Spinal cord (tissue), 10 donors: Measurements from ENCODE around the gene CHKB. TPM values are rescaled to one million over a fixed set of nuclear protein-coding genes. Genes with fewer than 3 reads are reported as not detected.

Experiments
- DNase-seq, 6 donors: peaks; one replicate each; pipeline versions ENCODE4 v3.0.0 to v3.0.0-alpha.2; 2013 to 2015; ENCODE audit warnings: low spot score in 6 of 6, low read depth in 4 of 6
- H3K27ac ChIP-seq: one replicate; pipeline ENCODE4 v1.5.1; 2013; ENCODE audit warnings: low read depth, low read length, control low read depth
- H3K27me3 ChIP-seq: one replicate; pipeline ENCODE4 v1.6.1; 2013; ENCODE audit warnings: low read length; ENCODE audit not compliant: control insufficient read depth, insufficient read depth
- H3K36me3 ChIP-seq: one replicate; pipeline ENCODE4 v1.6.1; 2013; ENCODE audit warnings: low read length; ENCODE audit not compliant: control insufficient read depth, insufficient read depth
- H3K4me1 ChIP-seq: one replicate; pipeline ENCODE4 v1.6.1; 2013; ENCODE audit warnings: low read length; ENCODE audit not compliant: control insufficient read depth, insufficient read depth
- H3K4me3 ChIP-seq: one replicate; pipeline ENCODE4 v1.5.1; 2013; ENCODE audit warnings: low read depth, low read length, control low read depth
- H3K9me3 ChIP-seq: one replicate; pipeline ENCODE4 v1.6.1; 2013; ENCODE audit warnings: low read length; ENCODE audit not compliant: control insufficient read depth, insufficient read depth
- WGBS: methylation state at CpG from one replicate; pipeline ENCODE4 v1.1.5; 2013; ENCODE audit warnings: missing lambda C conversion rate; ENCODE audit not compliant: insufficient coverage; 5-methylcytosine and 5-hydroxymethylcytosine counted together
- polyA plus RNA-seq, 2 donors: library from polyadenylated mRNA; unstranded; fragments of 120-200 nt; gene quantifications; one replicate each; pipeline ENCODE4 v1.2.1, GENCODE V29; 2013; ENCODE audit not compliant: insufficient read length in 2 of 2
- total RNA-seq, 2 donors: library from RNA; depleted of rRNA in 1 of 2; stranded (reverse); fragments of 120-200 nt in 1 of 2; fragments of >200 nt in 1 of 2; gene quantifications; one replicate each; pipeline versions ENCODE4 v1.2.3 to v1.2.4, GENCODE V29; 2013 to 2014
- donor health status: healthy.

The CHKB gene
- total and polyA plus RNA-seq, 4 donors: 28.8 to 89.6 (median 84.9) TPM

DNA sequence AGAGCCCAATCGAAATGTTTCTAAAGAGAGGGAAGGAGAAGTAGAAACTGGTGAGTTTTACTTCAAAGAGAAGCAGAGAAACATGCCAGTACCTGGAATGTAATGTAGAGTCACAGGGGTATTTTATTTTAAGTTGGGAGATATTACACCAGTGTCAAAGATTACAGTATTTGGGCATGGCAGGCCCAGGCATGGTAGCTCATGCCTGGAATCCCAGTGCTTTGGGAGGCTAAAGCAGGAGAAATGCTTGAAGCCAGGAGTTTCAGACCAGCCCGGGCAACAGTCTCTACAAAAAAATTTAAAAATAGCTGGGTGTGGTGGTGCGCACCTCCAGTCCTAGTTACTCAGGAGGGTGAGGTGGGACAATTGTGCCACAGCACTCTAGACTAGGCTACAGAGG is 22.6 kb downstream of the CHKB start:
- H3K27ac ChIP-seq: no peak overlapping the region
- no peaks in the 10 kb centered on the region for H3K36me3 ChIP-seq
- H3K9me3 ChIP-seq: no peaks in the 10 kb centered on the region
- WGBS: 87% methylated on average over 1 of the region's 3 CpGs
- H3K4me3 ChIP-seq: no peak overlapping the region
- DNase-seq: no peak
- no peaks in the 10 kb centered on the region for H3K27me3 ChIP-seq
- H3K4me1 ChIP-seq: peaks cover 15% of the 10 kb centered on the region

DNA sequence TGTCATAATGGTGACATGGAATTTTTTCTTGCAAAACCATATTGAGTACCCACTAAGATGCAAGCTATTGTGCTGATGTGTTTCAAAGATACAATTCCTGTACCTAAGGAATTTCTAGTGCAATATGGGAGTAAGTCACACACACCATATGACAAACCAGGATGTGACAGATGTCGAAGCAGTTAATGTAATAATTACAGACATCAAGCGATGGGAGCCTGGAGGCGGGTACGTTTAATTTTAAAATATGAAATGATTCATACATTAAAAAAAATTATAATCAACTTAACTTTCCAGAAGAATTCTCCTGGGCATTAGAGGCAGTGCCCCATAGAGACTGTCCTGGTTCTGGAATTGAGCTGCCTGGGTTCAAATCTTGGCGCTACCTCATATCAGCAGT is 25.9 kb downstream of the CHKB start:
- Histone ChIP-seq H3K4me1 (no peaks in the 10 kb centered on the region), H3K27me3 (peaks cover 3% of the 10 kb centered on the region), H3K27ac (no peak overlapping the region), H3K9me3 (no peaks in the 10 kb centered on the region), H3K4me3 (no peak overlapping the region), H3K36me3 (no peaks in the 10 kb centered on the region)
- no CpG with 5 or more reads among the region's 5 CpGs for WGBS
- peak in 1 of 6 donors; percentile 5 for DNase-seq

GRCh38 chr22:50553310-50553709 is 29.3 kb downstream of the CHKB start:
- WGBS: 97% methylated on average over 5 of the region's 8 CpGs
- H3K4me1 ChIP-seq: no peaks in the 10 kb centered on the region
- no peak overlapping the region for H3K4me3 ChIP-seq

GRCh38 chr22:50551160-50551752 is 31.4 kb downstream of the CHKB start:
- no peaks in the 10 kb centered on the region for H3K9me3 ChIP-seq
- H3K4me1 ChIP-seq: no peaks in the 10 kb centered on the region
- H3K27me3 ChIP-seq: peaks cover 32% of the 10 kb centered on the region
- DNase-seq: no peak
- H3K4me3 ChIP-seq: no peak overlapping the region
- H3K27ac ChIP-seq: no peak overlapping the region
- 96% methylated on average over 8 of the region's 11 CpGs for WGBS
- H3K36me3 ChIP-seq: no peaks in the 10 kb centered on the region

More at GRCh38 chr22:50553310-50553709, 29.3 kb downstream of the CHKB start:
- Histone ChIP-seq H3K27me3 (peaks cover 17% of the 10 kb centered on the region), H3K9me3 (no peaks in the 10 kb centered on the region), H3K36me3 (no peaks in the 10 kb centered on the region), H3K27ac (no peak overlapping the region)
- no peak for DNase-seq

- H3K4me3 ChIP-seq: no peak overlapping the region
- no peak overlapping the region for H3K27ac ChIP-seq
- DNase-seq: no peak
- no peaks in the 10 kb centered on the region for H3K9me3 ChIP-seq
- H3K36me3 ChIP-seq: no peaks in the 10 kb centered on the region
- 84% methylated on average over 8 of the region's 8 CpGs for WGBS
- peaks cover 41% of the 10 kb centered on the region for H3K27me3 ChIP-seq
- no peaks in the 10 kb centered on the region for H3K4me1 ChIP-seq
Observed at GRCh38 chr22:50550395-50550794, 32.3 kb downstream of the CHKB start.

DNA sequence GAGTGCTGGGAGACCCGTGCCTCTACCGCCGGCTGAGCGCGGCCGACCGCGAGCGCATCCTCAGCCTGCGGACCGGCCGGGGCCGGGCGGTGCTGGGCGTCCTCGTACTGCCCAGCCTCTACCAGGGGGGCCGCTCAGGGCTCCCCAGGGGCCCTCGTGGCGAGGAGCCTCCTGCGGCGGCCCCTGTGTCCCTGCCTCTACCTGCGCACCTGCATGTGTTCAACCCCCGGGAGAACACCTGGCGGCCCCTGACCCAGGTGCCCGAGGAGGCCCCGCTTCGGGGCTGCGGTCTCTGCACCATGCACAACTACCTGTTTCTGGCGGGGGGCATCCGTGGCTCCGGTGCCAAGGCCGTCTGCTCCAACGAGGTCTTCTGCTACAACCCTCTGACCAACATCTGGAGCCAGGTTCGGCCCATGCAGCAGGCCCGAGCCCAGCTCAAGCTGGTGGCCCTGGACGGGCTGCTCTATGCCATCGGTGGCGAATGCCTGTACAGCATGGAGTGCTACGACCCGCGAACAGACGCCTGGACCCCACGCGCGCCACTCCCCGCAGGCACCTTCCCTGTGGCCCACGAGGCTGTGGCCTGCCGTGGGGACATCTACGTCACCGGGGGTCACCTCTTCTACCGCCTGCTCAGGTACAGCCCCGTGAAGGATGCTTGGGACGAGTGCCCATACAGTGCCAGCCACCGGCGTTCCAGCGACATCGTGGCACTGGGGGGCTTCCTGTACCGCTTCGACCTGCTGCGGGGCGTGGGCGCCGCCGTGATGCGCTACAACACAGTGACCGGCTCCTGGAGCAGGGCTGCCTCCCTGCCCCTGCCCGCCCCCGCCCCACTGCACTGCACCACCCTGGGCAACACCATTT is 33.5 kb downstream of the CHKB start:
- no peak for DNase-seq
- no peak overlapping the region for H3K27ac ChIP-seq
- H3K9me3 ChIP-seq: no peaks in the 10 kb centered on the region
- no peaks in the 10 kb centered on the region for H3K36me3 ChIP-seq
- peaks cover 53% of the 10 kb centered on the region for H3K27me3 ChIP-seq
- WGBS: 61% methylated on average over 66 of the region's 68 CpGs
- H3K4me3 ChIP-seq: no peak overlapping the region
- H3K4me1 ChIP-seq: peaks cover 5% of the 10 kb centered on the region

GRCh38 chr22:50548040-50548920 is 34.4 kb downstream of the CHKB start:
- WGBS: 4% methylated on average over 52 of the region's 56 CpGs
- peaks cover 11% of the 10 kb centered on the region for H3K4me1 ChIP-seq
- no peaks in the 10 kb centered on the region for H3K9me3 ChIP-seq
- peaks cover 58% of the 10 kb centered on the region for H3K27me3 ChIP-seq
- DNase-seq: peak in 1 of 6 donors; percentile 4
- no peaks in the 10 kb centered on the region for H3K36me3 ChIP-seq
- no peak overlapping the region for H3K4me3 ChIP-seq
- no peak overlapping the region for H3K27ac ChIP-seq

- peaks cover 11% of the 10 kb centered on the region for H3K4me1 ChIP-seq
- WGBS: 14% methylated on average over 35 of the region's 35 CpGs
- no peaks in the 10 kb centered on the region for H3K9me3 ChIP-seq
- H3K27me3 ChIP-seq: peaks cover 62% of the 10 kb centered on the region
- no peaks in the 10 kb centered on the region for H3K36me3 ChIP-seq
- H3K27ac ChIP-seq: no peak overlapping the region
- no peak for DNase-seq
- no peak overlapping the region for H3K4me3 ChIP-seq
Observed at GRCh38 chr22:50547263-50547985, 35.2 kb downstream of the CHKB start.
